Measurements from ENCODE around the gene MOB3A.

GRCh38 chr19:2064788-2065524 is 31.2 kb downstream of the MOB3A start:
- no peak for TF ChIP-seq EZH2phosphoT487 (IDR thresholded peaks at IDR 0.05; ENCODE audit: borderline replicate concordance, low read depth)
- TF ChIP-seq CTCF (IDR thresholded peaks at IDR 0.05) = no peak
- no peak for TF ChIP-seq PBX3 (IDR thresholded peaks at IDR 0.05)
- TF ChIP-seq RXRA (IDR thresholded peaks at IDR 0.05; ENCODE audit: borderline replicate concordance, low read depth) = no peak
- TF ChIP-seq NFIC (IDR thresholded peaks at IDR 0.05; ENCODE audit: borderline replicate concordance) = no peak
- no peak for TF ChIP-seq POLR2AphosphoS5 (IDR thresholded peaks at IDR 0.05; ENCODE audit: low read depth, low read length)
- TF ChIP-seq EP300 (IDR thresholded peaks at IDR 0.05; ENCODE audit: borderline replicate concordance in 1 of 2, low read depth in 1 of 2, low read length in 1 of 2) = no peak
- TF ChIP-seq FOXJ3 (CRISPR knock-in tag; IDR thresholded peaks at IDR 0.05) = no peak
- TF ChIP-seq MAX (IDR thresholded peaks at IDR 0.05; ENCODE audit: low read depth) = no peak
- TF ChIP-seq MEF2A (IDR thresholded peaks at IDR 0.05; ENCODE audit: borderline replicate concordance, low read depth) = no peak
- TF ChIP-seq USF2 (IDR thresholded peaks at IDR 0.05; ENCODE audit: borderline replicate concordance, low read depth, low read length) = no peak
- no peak for TF ChIP-seq FOXM1 (IDR thresholded peaks at IDR 0.05; ENCODE audit: low read depth)
